Activated CD8-positive, alpha-beta memory T cell treated with anti-CD3 and anti-CD28 coated beads, Interleukin-2, amount 50 U/mL, for 24 hours (primary cell): ENCODE measurements around the gene DOCK2.
"Not testable (repeated sequence)": the region's sequence is repeated elsewhere in the genome, so short reads cannot be mapped to it uniquely, and the experiment has no call there.

Experiments
- DNase-seq: peaks from one replicate; pipeline ENCODE4 v3.0.0-alpha.2; 2020; ENCODE audit errors: extremely low read depth

DOCK2 gene

DNA sequence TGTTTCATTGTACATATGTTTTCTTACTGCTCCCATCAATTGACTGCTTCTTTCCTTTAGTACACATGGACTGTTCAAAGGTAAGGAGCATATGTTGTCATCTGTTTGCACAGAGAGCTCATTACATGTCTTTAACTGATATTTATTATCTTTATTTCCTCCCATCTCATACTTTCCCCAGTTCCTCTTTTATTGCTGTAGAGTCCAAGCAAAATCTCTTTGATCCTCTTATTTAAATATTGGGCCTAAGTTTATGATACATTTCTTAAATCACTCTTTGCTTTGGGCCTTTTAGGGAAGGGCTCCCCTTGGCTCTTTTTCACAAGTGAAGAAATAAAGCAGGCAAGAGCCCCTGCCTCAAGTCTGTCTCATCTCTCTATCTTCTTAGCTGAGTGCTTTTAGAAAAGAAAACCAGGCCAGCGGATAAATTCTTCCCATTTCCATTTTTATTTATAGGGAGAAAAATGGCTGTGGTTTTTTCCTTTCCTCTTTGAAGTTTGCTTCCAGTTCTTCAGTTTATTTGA is 152.4 kb downstream of the DOCK2 start:
- no peak for DNase-seq

DNA sequence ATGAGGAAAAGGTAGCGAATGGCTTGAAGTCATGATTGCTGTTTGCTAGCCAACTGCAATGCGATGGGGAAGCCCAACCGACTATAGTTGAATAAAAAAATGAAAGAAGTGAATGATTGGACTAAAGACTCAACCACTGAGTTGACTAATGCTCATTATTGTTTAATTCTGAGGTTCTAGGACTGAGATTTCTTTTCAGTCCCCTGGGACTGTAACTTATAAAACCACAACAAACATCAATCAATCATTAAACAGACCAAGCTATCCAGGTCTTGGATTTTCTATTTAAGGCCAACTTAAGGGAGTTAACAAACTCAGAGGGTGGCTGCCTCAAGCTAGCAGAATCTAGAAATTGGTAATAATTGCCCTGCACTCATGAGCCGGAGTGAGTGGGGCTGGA is 154.2 kb downstream of the DOCK2 start:
- DNase-seq: no peak

DNA sequence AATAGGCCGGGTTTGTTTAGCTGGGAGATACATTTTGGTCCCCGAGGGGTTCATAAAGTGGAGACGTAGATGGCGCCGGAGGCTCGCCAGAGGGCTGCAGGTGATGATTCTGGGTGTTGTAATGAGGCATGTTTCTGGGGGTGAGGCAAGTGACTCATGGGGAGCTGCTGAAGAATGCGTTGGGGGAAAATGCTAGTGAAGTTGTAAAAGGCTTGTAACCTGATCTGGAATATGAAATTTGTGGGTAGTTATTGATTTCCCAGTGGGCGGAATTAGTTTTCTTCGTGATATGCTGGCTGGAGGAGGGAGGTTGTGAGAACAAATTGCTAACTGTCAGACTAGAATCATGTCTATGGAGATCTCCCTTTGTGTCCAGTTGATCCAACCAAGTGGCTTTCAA is 158.3 kb downstream of the DOCK2 start:
- no peak for DNase-seq

DNA sequence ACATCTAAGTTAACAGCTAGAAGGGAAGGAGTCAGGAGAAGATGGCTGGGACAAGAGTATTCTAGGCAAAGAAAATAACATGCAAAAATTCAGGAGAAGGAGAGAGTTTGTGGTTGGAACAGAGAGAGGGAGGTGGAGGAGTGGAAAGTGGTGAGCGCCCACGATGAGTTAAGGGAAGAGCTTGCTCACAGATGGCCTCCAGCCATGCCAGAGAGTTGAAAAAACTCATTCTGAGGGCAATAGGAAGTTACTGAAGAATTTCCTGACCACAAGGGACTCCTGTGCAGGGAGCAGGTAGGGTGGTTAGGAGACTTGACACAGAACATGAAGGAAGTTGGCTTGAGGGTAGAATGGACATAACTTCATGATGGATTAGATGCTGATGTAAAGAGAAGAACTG is 159.7 kb downstream of the DOCK2 start:
- DNase-seq: no peak

DNA sequence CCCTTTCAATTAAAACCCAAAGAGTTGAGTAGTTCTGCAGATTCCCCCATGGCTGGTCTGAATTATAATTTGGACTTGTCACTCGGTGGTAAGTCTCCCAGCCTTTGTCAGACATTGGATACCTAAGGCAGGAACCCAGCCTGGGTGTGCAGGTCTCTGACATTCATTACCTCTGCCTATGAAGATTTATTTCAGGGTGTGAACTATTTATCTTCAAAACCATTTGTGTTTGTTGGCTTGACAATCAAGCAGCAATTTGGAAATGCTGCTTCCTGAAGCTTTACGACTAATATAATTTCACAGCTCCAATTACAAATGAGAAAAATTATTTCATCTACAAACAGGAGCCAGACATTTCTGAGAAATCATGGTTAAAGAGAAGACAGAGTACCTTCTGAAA is 160.5 kb downstream of the DOCK2 start:
- no peak for DNase-seq

DNA sequence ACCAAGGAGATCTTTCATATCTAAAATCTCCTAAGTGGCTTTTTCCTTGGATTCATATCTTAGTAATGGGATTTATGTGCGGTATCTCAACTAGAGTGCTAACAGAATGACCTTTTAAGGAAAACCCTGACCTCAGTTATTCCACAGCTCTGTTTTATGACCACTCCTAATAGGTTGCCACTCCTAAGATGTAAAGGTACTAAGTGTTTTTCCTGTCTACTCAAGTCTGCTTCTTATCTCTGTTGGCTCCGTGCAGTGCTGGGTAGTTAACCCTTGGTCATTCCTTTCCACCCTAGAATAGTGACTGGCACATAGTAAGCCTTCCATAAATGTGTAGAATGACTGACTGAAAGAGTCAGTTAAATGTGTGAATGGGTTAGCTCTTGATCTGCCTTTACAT is 161.4 kb downstream of the DOCK2 start:
- DNase-seq: no peak

DNA sequence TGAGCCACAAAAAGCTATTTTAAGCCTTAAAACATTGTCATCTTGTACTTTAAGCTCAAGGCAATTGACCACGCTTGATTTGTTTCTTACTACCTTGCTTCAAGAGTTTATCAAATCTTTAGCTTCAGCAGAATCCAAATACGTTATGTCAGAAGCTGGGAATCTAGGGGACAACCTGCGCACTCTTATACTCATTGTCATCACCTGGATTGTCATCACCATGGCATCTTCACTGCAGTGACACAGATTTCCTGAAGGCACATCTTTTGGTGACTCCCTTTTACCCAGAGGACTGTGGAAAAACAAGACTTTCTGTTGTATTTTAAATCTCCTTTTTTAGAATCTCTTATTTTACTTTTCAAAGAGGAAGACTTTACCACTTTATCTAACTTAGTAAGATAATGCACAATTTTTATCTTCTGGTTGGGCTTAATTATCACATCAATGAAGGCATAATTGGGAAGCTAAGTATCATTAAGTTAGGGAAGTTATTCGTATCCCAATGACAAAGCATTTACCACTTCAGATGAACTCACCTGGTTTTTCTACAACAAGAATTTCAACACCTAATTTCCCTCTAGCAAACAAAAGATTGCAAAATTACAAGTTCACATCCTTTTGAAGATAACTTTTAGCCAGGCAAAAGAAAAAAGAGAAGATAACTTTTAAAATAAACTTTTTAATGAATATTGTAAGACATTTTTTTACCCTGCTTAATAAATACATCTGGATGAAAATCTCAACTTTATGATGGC is 162.0 kb downstream of the DOCK2 start:
- DNase-seq: no peak

DNA sequence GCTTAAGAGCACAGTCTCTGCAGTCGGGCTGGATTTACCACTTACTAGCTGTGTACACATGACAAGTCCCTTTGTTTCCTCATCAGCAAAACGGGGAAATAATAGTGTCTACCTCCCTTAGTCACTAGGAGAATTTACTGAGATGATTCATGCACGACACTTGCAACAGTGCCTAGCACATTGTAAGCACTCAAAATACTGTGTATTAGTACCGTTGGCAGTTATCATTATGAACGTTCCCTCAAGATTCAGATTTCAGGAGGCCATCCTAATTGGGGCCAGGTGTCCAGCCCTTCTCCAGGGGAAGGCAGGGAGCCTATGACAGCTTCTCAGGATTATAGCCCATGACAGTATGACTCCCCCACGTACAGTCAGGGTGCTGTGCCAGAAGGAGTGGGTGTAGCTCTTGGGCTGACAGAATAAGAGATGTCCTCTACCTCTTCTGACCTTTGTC is 164.3 kb downstream of the DOCK2 start:
- no peak for DNase-seq

DNA sequence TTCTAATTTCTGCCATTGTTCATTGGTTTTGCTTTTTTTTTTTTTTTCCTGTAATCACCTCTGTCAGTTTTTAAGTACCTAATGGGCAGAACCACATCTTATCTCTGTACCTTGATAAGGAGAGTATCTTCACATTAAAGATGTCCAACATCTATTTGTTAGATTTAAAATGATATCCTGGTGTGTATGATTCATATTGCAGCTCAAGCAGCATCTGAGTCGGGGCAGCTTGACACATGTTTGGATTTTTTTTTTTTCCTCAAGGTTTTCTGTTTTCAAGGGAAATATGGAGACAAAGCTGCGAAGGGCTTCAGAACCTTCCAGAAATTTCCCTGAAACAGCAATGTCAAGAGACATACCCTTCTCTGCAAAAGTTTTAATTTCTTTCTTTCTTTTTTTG is 164.7 kb downstream of the DOCK2 start:
- no peak for DNase-seq

DNA sequence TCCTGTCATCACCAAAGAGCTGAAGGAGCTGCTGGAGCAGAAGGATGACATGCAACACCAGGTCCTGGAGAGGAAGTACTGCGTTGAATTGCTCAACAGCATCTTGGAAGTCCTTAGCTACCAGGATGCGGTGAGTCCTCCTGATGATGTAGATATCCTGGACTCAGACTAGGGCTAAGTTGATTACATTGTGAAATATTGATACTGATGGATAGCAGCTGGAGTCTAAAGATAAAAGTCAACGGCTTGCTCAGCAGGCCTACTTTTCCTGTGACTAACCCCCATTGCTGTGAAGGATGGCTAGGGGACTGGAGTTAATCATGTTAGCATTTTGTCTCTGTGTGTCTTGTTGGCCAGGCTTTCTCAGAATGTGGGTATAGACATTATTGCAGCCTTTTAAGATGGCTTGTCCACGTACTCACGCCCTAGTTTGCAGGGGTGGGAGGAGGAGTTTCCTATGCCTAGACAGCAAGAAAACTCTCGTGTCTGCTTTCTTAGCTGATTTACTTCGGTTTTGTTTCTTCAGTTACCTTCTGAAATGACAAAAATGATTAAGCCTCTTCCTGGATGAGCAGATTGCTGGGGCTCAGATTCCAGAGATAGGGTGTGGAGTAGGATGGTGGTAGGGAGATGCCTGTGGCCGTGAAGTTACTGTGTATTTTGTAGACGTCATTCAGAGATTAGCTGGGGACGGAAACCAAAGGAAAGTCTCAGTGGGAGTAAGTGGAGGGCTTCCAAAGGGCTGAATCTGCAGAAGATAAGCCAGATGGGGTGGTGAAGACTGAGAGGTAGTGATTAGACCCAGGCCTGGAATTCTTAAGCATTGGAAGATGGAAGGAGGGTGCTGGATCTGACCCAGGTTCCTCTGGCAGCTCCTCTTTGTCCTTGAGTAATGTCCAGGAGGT is 166.3 kb downstream of the DOCK2 start:
- DNase-seq: no peak

DNA sequence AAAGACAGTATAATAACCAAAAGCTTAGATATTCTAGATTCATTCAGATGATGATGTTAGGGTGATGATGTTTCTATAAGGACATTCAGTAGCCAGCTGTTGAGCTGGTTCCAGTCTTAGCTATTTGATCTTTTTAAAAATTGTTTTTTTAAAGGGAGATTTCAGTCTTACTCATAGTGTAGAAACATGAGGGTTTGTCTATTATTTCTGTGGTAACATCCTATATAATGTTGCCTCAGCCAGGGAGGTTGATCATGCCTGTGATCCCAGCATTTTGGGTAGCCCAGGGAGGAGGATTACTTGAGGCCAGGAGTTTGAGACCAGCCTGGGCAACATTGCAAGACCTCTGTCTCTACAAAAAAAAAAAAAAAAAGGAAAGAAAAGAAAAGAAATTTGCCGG is 167.8 kb downstream of the DOCK2 start:
- DNase-seq: no peak

DNA sequence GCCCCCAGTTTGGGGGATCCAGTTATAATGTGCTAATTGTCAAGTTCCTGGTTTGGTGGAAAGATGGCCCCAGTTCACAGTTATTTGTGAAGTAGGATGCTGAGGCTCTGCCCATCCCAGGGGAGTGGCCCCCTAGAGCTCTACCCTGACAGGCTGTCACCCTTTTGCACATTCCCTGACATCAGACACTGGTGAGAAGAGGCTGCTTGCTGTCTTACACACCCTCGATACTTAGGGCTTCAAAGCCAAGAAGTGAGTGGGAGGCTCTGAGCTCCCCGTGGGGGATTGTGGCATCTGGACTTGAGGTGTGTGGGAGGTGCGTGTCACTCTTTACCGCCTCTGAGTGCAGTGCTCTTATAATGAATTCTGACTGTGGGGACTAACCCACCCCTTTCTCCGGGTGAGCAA is 168.5 kb downstream of the DOCK2 start:
- peak; percentile 37 for DNase-seq

DNA sequence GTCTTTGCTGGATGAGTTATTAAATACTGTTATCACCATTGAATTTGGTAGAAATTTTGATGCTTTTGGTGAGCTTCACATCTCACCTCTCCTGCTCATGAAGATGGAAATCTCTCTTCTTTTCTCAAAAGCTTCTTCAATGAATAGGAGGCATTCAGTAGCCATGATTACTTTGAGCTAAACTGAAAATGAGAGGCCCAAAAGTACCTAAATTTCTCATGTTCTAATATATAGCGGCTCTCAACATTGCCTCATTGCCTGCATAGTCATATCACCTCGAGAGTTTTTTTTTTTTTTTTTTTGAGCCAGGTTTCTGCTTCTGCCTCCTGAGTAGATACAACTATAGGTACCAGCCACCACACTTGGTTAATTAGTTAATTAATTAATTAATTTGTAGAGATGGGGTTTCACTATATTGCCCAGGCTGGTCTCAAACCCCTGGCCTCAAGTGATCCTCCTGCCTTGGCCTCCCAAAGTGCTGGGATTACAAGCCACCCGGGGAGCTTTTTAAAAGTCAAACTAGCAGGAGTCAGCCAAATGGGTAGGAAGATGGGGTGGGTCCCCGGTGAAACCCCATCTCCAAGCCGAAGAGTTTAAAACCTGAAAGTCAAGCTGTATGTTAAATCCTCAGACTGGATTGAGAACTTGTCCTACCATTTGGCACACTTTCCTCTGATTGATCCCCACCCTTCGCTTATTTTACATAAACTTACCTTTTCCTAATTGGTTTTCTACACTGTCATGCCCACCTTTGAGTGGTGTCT is 169.0 kb downstream of the DOCK2 start:
- no peak for DNase-seq

DNA sequence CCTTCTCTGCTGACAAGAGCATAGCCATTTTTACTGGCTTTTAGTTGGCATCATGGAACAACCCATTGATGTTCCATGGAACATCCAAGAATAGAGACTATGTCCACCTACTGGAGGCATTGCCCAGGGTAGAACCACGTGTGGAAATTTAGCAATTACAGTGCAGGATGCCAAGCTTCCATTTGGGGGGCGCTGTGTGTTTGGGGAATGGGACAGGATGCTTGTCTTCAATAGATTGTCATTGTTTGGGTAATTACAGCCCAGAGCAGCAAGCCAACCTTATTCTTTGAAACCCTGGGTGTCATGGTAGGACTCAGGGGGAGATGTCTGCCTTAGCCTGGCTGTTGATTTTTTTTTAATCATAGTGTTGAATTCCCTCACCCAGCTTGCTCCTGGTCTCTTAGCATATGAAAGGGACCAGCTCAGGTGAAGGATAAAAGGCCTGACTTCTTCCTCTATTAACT is 171.1 kb downstream of the DOCK2 start:
- DNase-seq: no peak

DNA sequence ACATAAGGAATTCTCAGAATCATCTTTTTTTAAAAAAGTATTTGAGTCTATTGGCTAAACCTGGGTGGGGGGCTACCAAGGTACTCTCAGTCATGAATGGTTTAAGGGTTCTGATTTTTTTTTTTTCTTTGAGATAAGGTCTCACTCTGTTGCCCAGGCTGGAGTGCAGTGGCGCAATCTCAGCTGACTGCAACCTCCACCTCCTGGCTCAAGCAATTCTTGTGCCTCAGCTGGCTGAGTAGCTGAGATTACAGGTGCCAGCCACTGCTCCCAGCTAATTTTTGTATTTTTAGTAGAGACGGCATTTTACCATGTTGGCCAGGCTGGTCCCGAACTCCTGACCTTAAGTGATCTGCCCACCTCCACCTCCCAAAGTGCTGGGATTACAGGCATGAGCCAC is 171.8 kb downstream of the DOCK2 start:
- not testable (repeated sequence) for DNase-seq

DNA sequence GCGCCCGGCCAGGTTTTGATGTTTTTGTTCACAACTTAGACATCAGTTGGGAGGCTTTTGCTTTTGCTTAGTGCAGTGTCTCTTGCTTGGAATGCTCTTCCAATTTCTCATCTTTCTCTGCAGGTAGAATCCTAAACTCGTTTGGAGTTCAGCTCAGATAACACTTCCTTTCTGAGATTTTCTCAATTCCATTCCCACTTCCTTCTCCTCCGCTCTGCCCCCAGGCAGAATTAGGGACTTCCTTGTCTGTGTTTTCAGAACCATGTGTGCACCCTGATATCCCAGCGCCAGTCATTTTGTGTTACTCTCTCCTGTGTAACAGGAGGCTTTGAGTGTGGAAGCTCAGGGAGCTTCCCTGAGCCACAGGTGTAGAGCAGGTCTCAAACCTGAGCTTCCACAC is 172.2 kb downstream of the DOCK2 start:
- DNase-seq: no peak

DNA sequence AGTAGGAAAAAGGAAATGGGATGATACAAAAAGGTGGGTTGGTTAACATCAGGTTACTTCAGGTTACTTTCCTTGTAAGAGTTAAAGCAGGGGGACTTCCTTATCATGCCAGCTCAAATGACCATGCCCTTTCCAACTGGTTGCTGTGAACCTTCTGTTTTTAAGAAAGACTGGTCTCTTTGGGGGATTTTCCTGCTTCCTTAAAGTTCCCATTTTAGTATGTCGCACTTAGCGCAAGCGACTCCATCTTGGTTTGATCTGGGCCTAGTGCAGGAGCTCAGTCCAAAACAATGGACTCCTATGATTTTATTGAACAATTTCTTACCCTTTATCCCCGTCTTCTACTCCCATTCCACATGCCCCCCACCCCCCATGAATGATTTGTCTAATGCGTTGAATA is 173.4 kb downstream of the DOCK2 start:
- no peak for DNase-seq

DNA sequence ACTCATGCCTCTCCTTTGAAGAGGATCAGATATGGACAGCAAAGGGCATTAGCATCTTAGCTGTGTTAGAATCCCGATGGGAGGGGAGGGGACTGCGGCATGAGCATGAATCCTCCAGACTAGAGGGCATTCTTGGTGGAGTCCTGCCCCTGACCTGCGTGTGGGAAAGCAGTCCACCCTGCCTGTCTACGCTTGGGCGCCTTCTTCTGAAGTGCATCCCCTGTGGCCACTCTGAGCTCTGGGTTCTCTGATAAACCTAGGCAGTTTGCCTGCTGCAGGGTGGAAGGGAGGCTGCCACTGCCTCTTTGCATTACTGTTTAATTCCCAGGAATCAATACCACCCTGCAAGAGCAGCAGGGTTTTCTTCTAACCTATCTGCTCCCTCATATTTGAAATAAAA is 173.9 kb downstream of the DOCK2 start:
- DNase-seq: no peak

DNA sequence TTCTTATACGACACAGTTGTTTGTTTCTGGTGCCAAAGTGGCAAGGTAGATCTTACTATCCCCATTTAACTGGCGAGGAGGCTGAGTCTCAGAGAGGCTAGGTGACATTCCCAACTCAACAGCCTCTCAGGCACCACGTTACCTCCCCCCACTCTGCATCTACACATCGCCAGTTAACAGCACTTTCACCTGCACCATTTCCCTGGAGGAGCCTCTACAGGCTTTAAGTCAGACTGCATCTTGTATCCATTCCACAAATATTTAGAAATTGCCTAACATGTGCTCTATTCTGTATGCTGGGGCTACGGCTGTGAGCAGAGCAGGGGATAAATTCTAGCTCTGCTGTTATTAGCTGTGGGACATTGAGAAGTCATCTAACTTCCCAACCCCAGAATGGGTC is 174.6 kb downstream of the DOCK2 start:
- no peak for DNase-seq

DNA sequence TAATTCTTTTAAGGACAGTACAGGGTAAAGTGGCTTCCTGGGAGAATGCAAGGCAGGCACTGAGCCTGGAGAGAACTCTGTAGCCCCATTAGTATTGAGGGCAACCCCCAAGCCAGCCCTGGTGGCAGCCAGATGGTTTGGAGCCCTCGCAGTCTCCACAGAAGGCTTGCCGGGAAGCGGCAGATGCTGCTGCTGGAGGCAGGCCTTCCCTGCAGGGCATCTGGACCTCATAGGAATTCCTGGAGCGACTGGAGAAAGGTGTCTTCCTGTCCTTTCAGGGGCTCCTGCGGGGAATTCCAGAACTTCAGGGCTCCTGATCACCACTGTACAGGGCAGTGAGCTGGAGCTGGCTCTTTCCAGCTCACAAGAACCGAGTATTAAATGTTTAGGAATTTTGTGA is 175.7 kb downstream of the DOCK2 start:
- no peak for DNase-seq

DNA sequence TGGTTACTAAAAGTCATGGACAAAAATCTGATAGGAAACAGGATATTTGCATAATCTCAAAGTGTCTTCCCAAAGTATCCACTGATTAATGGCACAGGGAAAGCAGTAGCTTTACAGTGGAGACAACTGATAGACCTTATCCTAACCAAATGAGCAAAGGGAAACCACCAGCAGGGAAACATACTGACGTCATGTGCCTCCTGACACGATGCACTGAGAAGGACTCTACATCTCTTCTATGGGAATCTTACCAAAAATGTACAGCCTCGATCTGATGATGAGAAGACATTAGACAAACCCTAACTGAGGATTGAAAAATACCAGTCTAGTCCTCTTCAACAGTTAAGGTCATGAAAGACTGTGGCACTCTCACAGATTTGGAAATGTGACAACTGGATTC is 177.0 kb downstream of the DOCK2 start:
- DNase-seq: no peak

DNA sequence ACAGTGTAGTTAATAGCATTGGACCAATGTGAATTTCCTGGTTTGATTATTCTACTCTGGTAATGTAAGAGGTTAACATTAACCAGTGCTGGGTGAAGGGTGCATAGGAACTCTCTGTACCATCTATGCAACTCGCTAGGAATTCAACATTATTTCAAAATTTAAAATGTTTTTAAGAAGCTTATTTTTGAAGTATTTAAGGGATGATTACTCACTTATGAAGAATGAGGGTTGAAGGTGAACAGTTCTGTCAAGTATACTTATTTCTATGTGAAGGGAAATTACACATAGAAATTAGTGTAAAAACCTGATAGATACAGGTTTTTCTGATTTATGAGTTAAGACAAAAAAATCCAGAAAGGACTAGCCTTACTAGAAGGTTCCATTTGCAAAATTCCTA is 177.4 kb downstream of the DOCK2 start:
- no peak for DNase-seq
